COLO829 (cell line): Measurements from ENCODE around the gene HPRT1.

ENCODE experiments used
- DNase-seq: peaks from one replicate; pipeline ENCODE4 v3.0.0; 2012; ENCODE audit warnings: low spot score

The HPRT1 gene

GRCh38 chrX:134476284-134476683 lies 16.3 kb downstream of the HPRT1 start:
- no peak for DNase-seq

GRCh38 chrX:134478374-134478773 lies 18.4 kb downstream of the HPRT1 start:
- no peak for DNase-seq

GRCh38 chrX:134480061-134480460 lies 20.1 kb downstream of the HPRT1 start:
- no peak for DNase-seq

GRCh38 chrX:134481339-134481738 lies 21.4 kb downstream of the HPRT1 start:
- no peak for DNase-seq

- no peak for DNase-seq
These were observed 22.4 kb downstream of the HPRT1 start for GRCh38 chrX:134482371-134482770.

GRCh38 chrX:134484039-134484438 lies 24.1 kb downstream of the HPRT1 start:
- peak; percentile 13 for DNase-seq

- DNase-seq = no peak
These were observed 42.0 kb downstream of the HPRT1 start for GRCh38 chrX:134501941-134502340.

- no peak for DNase-seq
These were observed 42.7 kb downstream of the HPRT1 start for GRCh38 chrX:134502686-134503085.

- DNase-seq = peak; percentile 76
These were observed 52.6 kb downstream of the HPRT1 start for GRCh38 chrX:134512566-134512965.

- DNase-seq = no peak
These were observed 53.1 kb downstream of the HPRT1 start for GRCh38 chrX:134513091-134513490.

- DNase-seq = peak; percentile 55
These were observed 61.0 kb downstream of the HPRT1 start for GRCh38 chrX:134520860-134521390.

GRCh38 chrX:134524181-134524580 lies 64.2 kb downstream of the HPRT1 start:
- DNase-seq = no peak

GRCh38 chrX:134525086-134525792 lies 65.3 kb downstream of the HPRT1 start:
- no peak for DNase-seq

GRCh38 chrX:134526399-134526798 lies 66.4 kb downstream of the HPRT1 start:
- DNase-seq = no peak

- no peak for DNase-seq
These were observed 69.0 kb downstream of the HPRT1 start for GRCh38 chrX:134528960-134529359.

- no peak for DNase-seq
These were observed 69.5 kb downstream of the HPRT1 start for GRCh38 chrX:134529481-134529880.

- DNase-seq = no peak
These were observed 70.9 kb downstream of the HPRT1 start for GRCh38 chrX:134530845-134531244.

- no peak for DNase-seq
These were observed 73.4 kb downstream of the HPRT1 start for GRCh38 chrX:134533352-134533751.

GRCh38 chrX:134533952-134534351 lies 74.0 kb downstream of the HPRT1 start:
- DNase-seq = no peak

- no peak for DNase-seq
These were observed 77.4 kb downstream of the HPRT1 start for GRCh38 chrX:134537179-134537955.

GRCh38 chrX:134538316-134538715 lies 78.4 kb downstream of the HPRT1 start:
- no peak for DNase-seq

- no peak for DNase-seq
These were observed 81.9 kb downstream of the HPRT1 start for GRCh38 chrX:134541906-134542305.

- no peak for DNase-seq
These were observed 82.5 kb downstream of the HPRT1 start for GRCh38 chrX:134542485-134542884.
